NB4 (cell line): ENCODE measurements around the gene SH3GL3.

Source experiments
- POLR2A ChIP-seq: IDR thresholded peaks from 2 replicates; pipeline ENCODE4 v1.6.1; 2011; ENCODE audit warnings: mild to moderate bottlenecking; ENCODE audit not compliant: insufficient read length; ENCODE audit errors: extremely low read depth
- TF ChIP-seq, protein P1 (sequence below): IDR thresholded peaks from one replicate; pipeline ENCODE4 v1.5.1; 2012; ENCODE audit warnings: low read depth, low read length

DNA sequence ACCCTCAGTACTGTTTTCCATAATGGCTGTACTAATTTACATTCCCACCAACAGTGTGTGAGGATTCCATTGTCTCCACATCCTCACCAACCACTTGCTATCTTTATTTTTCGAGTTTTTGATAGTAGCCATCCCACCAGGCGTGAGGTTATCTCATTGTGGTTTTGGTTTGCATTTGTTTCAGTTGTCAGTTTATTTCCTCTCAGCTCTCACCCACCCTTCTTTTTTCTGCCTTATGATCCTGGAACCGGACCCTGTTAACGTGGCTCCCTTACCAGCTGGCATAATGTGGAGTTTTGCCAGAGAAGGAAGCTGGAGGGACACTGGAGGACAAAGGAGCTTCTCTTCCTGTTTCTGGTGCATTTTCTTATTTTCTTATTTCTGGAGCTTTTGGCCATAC lies 25.1 kb upstream of the SH3GL3 start:
- TF ChIP-seq, protein P1, sequence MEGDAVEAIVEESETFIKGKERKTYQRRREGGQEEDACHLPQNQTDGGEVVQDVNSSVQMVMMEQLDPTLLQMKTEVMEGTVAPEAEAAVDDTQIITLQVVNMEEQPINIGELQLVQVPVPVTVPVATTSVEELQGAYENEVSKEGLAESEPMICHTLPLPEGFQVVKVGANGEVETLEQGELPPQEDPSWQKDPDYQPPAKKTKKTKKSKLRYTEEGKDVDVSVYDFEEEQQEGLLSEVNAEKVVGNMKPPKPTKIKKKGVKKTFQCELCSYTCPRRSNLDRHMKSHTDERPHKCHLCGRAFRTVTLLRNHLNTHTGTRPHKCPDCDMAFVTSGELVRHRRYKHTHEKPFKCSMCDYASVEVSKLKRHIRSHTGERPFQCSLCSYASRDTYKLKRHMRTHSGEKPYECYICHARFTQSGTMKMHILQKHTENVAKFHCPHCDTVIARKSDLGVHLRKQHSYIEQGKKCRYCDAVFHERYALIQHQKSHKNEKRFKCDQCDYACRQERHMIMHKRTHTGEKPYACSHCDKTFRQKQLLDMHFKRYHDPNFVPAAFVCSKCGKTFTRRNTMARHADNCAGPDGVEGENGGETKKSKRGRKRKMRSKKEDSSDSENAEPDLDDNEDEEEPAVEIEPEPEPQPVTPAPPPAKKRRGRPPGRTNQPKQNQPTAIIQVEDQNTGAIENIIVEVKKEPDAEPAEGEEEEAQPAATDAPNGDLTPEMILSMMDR: no peak
- TF ChIP-seq POLR2A: no peak
